K562 (cell line): ENCODE data around the gene MDC1. TPM values are rescaled to one million over a fixed set of nuclear protein-coding genes. Genes with fewer than 3 reads are reported as not detected.

Experiments used
- ATAC-seq: fragments of 200-7000 bp; cut with Tn5 transposase; 3 replicates; pipeline ENCODE4 v1.9.1; 2020; ENCODE audit warnings: moderate library complexity
- BruUV-seq: library from RNA; stranded (reverse); fragments of 400-500 nt; replicated peaks from 2 replicates; lab custom pipeline; 2021; lab: Mats Ljungman, UMichigan
- CTCF ChIA-PET: fragments of 300-600 bp; formaldehyde crosslinking; extraction: SDS; loops from one replicate; lab custom pipeline; 2021; ENCODE audit warnings: low intra/inter-chr PET ratio; lab: Yijun Ruan, JAX
- POLR2A ChIA-PET: fragments of 300-600, 350-650 bp; sonication (Branson Sonifier 250); formaldehyde crosslinking; extraction: SDS; loops from one replicate; lab custom pipeline; 2021; ENCODE audit warnings: antibody characterized with exemption, inconsistent platforms; lab: Yijun Ruan, JAX
- DNase-seq, 4 experiments: peaks; one replicate each; pipeline versions ENCODE4 v3.0.0 to v3.0.0-alpha.2; 2011 to 2018; ENCODE audit warnings: low spot score in 3 of 4, mixed read lengths in 3 of 4; ENCODE audit errors: extremely low read depth in 1 of 4
- FAIRE-seq: peaks from 2 replicates; lab custom pipeline; 2011; peaks lifted over from hg19 to GRCh38; lab: Jason Lieb, UNC
- H2AFZ ChIP-seq: 2 replicates; pipeline ENCODE4 v1.6.0; 2011; ENCODE audit warnings: low read depth, low read length, control low read depth, inconsistent platforms
- H3K27ac ChIP-seq: fragments of 200-600 bp; 3 replicates; pipeline ENCODE4 v1.8.0; 2011; ENCODE audit warnings: low read depth, mild to moderate bottlenecking, control low read depth, inconsistent platforms, low read length, moderate library complexity, mixed read lengths; ENCODE audit errors: extremely low read depth
- H3K27me3 ChIP-seq, 2 experiments: fragments of 300-600 bp in 1 of 2; 2 replicates in 1 of 2; 3 replicates in 1 of 2; pipeline versions ENCODE4 v1.6.0 to v1.8.0; 2011; ENCODE audit warnings: inconsistent platforms in 2 of 2, low read length in 2 of 2, mild to moderate bottlenecking in 1 of 2, mixed read lengths in 1 of 2, moderate library complexity in 1 of 2; ENCODE audit not compliant: control insufficient read depth in 2 of 2, insufficient read depth in 2 of 2
- H3K36me3 ChIP-seq: fragments of 300-600 bp; 3 replicates; pipeline ENCODE4 v1.8.0; 2011; ENCODE audit warnings: mild to moderate bottlenecking, low read length, inconsistent platforms; ENCODE audit not compliant: control insufficient read depth, insufficient read depth
- H3K4me1 ChIP-seq, 2 experiments: fragments of 200-600 bp in 1 of 2; replicated peaks in 1 of 2; 2 replicates in 1 of 2; 3 replicates in 1 of 2; pipeline versions ENCODE4 v1.5.1 to v1.8.0; 2011; ENCODE audit warnings: inconsistent platforms in 2 of 2, low read length in 2 of 2, mild to moderate bottlenecking in 1 of 2, mixed read lengths in 1 of 2, moderate library complexity in 1 of 2; ENCODE audit not compliant: control insufficient read depth in 2 of 2, insufficient read depth in 2 of 2
- H3K4me2 ChIP-seq: 2 replicates; pipeline ENCODE4 v1.6.1; 2011; ENCODE audit warnings: low read length, control low read depth, inconsistent platforms, mixed read lengths; ENCODE audit not compliant: insufficient read depth
- H3K4me3 ChIP-seq: fragments of 200-600 bp; sonication (generic), shearing (Covaris generic); 2 replicates; pipeline ENCODE4 v1.5.1; 2016; ENCODE audit warnings: control low read depth, inconsistent platforms
- H3K79me2 ChIP-seq: fragments of 200-600 bp; 3 replicates; pipeline ENCODE4 v1.8.0; 2011; ENCODE audit warnings: low read length, inconsistent platforms; ENCODE audit not compliant: control insufficient read depth, insufficient read depth
- H3K9ac ChIP-seq, 2 experiments: 2 replicates each; pipeline versions ENCODE4 v1.6.0 to v1.6.1; 2011; ENCODE audit warnings: low read depth in 2 of 2, low read length in 2 of 2, control low read depth in 1 of 2, inconsistent platforms in 1 of 2, mild to moderate bottlenecking in 1 of 2, mixed read lengths in 1 of 2; ENCODE audit not compliant: insufficient read depth in 1 of 2
- H3K9me1 ChIP-seq: one replicate; pipeline ENCODE4 v1.6.0; 2011; ENCODE audit warnings: inconsistent platforms, mild to moderate bottlenecking, low read length, moderate library complexity; ENCODE audit not compliant: control insufficient read depth, insufficient read depth
- H3K9me3 ChIP-seq: replicated peaks from 2 replicates; pipeline ENCODE4 v1.5.1; 2011; ENCODE audit warnings: low read depth, low read length, inconsistent platforms; ENCODE audit not compliant: control insufficient read depth, insufficient read depth
- H4K20me1 ChIP-seq: replicated peaks from 2 replicates; pipeline ENCODE4 v1.6.1; 2011; ENCODE audit warnings: low read length, inconsistent platforms, mixed read lengths; ENCODE audit not compliant: control insufficient read depth, insufficient read depth
- CCAR2 ChIP-seq: fragments of 200-400 bp; formaldehyde crosslinking; IDR thresholded peaks from 2 replicates; pipeline ENCODE4 v1.6.1; 2017; ENCODE audit warnings: mild to moderate bottlenecking, low read depth, low read length
- CHD4 ChIP-seq: fragments of 200-600 bp; sonication (generic); IDR thresholded peaks from 3 replicates; pipeline ENCODE4 v1.6.1; 2012; ENCODE audit warnings: low read depth, mild to moderate bottlenecking, mixed read lengths, low read length, inconsistent platforms; ENCODE audit not compliant: insufficient read depth, insufficient replicate concordance, poor library complexity, severe bottlenecking
- DMBX1 ChIP-seq: fragments of 250-450 bp; sonication (Bioruptor Pico); IDR thresholded peaks from 2 replicates; pipeline ENCODE4 v1.8.0; 2022; ENCODE audit warnings: inconsistent platforms, mild to moderate bottlenecking, moderate library complexity, borderline replicate concordance
- FOXA3 ChIP-seq, 2 experiments: fragments of 450-650 bp in 1 of 2; sonication (generic) in 1 of 2; formaldehyde crosslinking; IDR thresholded peaks in 1 of 2; conservative IDR thresholded peaks in 1 of 2; 2 replicates each; pipeline versions ENCODE4 v1.4.0 to v1.8.0; 2020 to 2022; ENCODE audit warnings: mild to moderate bottlenecking in 2 of 2, missing genetic modification reagents in 1 of 2
- HMG20A ChIP-seq: fragments of 450-650 bp; formaldehyde crosslinking; conservative IDR thresholded peaks from 2 replicates; pipeline ENCODE4 v1.4.0; 2020; ENCODE audit warnings: mild to moderate bottlenecking, mixed read lengths
- HNRNPL ChIP-seq: fragments of 200-400 bp; formaldehyde crosslinking; IDR thresholded peaks from 2 replicates; pipeline ENCODE4 v1.6.1; 2017; ENCODE audit warnings: low read depth, mild to moderate bottlenecking, low read length
- MYNN ChIP-seq, 2 experiments: sonication (generic); formaldehyde crosslinking in 1 of 2; IDR thresholded peaks; 2 replicates each; pipeline versions ENCODE4 v1.5.0 to v1.6.1; 2016 to 2020; ENCODE audit warnings: antibody characterized with exemption in 1 of 2, missing genetic modification reagents in 1 of 2
- NCOA6 ChIP-seq: fragments of 450-650 bp; IDR thresholded peaks from 2 replicates; pipeline ENCODE4 v1.6.1; 2017; ENCODE audit warnings: mild to moderate bottlenecking
- PRPF4 ChIP-seq: fragments of 200-400 bp; formaldehyde crosslinking; IDR thresholded peaks from one replicate; pipeline ENCODE4 v1.6.1; 2017; ENCODE audit warnings: low read length, low read depth, mild to moderate bottlenecking; ENCODE audit not compliant: insufficient read depth, poor library complexity, severe bottlenecking
- ZNF551 ChIP-seq: fragments of 250-450 bp; sonication (Bioruptor Pico); IDR thresholded peaks from 2 replicates; pipeline ENCODE4 v1.5.0; 2021; ENCODE audit warnings: mild to moderate bottlenecking, moderate library complexity
- ZNF778 ChIP-seq: fragments of 450-650 bp; formaldehyde crosslinking; IDR thresholded peaks from 2 replicates; pipeline ENCODE4 v1.4.0; 2020; ENCODE audit warnings: mild to moderate bottlenecking, moderate library complexity
- in situ Hi-C: fragments of 300-500 bp; cut with MboI; formaldehyde crosslinking; loops from 4 replicates; pipeline ENCODE4 v1.15.0; 2018; ENCODE audit warnings: inconsistent platforms, mixed read lengths
- intact Hi-C: fragments of 100-400 bp; cut with micrococcal nuclease; formaldehyde crosslinking; loops from 2 replicates; pipeline ENCODE4 v1.14.2; 2022
- polyA plus RNA-seq, 8 experiments: library from polyadenylated mRNA; depleted of rRNA in 4 of 8; stranded (reverse) in 5 of 8; unstranded in 3 of 8; fragments of >200 nt; fragmentation: Nextera tagmentation in 2 of 8; fragmentation: Illumina TruSeq in 1 of 8; extraction: Ambion mirVana in 2 of 8; extraction: Trizol in 1 of 8; gene quantifications; 2 replicates each; pipeline versions ENCODE4 v1.2.1 to v1.2.3, GENCODE V29; 2011 to 2014; ENCODE audit warnings: inconsistent platforms in 1 of 8, missing spikeins in 1 of 8
- total RNA-seq, 7 experiments: library from RNA; depleted of rRNA in 6 of 7; stranded (reverse); fragments of >200 nt in 6 of 7; fragmentation: Illumina TruSeq in 2 of 7; extraction: Trizol in 2 of 7; gene quantifications; 2 replicates each; pipeline versions ENCODE4 v1.2.1 to v1.2.3, GENCODE V29; 2011 to 2021; ENCODE audit warnings: low replicate concordance in 1 of 7
- TF ChIP-seq, protein P1 (sequence below), 2 experiments: fragments of 150-350 bp in 1 of 2; IDR thresholded peaks; 2 replicates each; pipeline ENCODE4 v1.6.1; 2012 to 2016; ENCODE audit warnings: low read depth in 2 of 2, low read length in 2 of 2, mild to moderate bottlenecking in 1 of 2, moderate library complexity in 1 of 2
- TF ChIP-seq, protein P2 (sequence below): fragments of 450-650 bp; formaldehyde crosslinking; IDR thresholded peaks from 2 replicates; pipeline ENCODE4 v1.4.0; 2020; ENCODE audit warnings: mild to moderate bottlenecking
- TF ChIP-seq, protein P3 (sequence below): fragments of 450-650 bp; IDR thresholded peaks from 2 replicates; pipeline ENCODE4 v1.6.1; 2017; ENCODE audit warnings: antibody characterized with exemption, mild to moderate bottlenecking

The MDC1 gene
- total and polyA plus RNA-seq, 9 of the 15 experiments (the other 6 are each of a cell fraction or from before 2014, with no cell fraction given): 8.2 to 114 (median 20.0) TPM

DNA sequence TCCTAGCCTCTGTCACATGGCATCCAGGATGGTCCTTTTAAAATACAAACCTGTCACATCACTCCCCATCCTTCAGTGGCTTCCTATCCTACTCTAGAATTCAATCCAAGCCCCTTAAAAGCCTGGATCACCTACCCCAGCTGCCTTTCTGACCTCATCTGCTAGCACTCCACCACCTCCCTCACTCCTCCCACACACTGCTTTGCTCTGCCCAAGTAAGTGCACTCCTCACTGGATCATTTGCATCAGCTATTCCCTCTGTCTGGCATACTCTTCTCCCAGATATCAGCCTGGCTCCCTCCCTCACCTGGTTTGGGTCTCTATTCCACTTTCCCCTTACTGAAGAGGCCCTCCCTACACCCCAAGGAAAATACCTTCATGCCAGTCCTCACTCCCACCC lies 59.6 kb downstream of the MDC1 start:
- DNase-seq (no peak), FAIRE-seq (no peak), ATAC-seq (no peak)
- intact Hi-C loops: no loop called here
- CTCF ChIA-PET: no interaction called here
- POLR2A ChIA-PET: interaction anchor here (1.2 to 2.5 kb wide), 5 partner anchors 10 to 43 kb away, joined by 4 to 9 read pairs (median 5); partner anchors contain the start of genes C6orf136 and MRPS18B
- H3K4me2 ChIP-seq: no peak overlapping the region
- no peak overlapping the region for H3K27ac ChIP-seq
- H3K9me1 ChIP-seq: no peaks in the 10 kb centered on the region
- H3K9me3 ChIP-seq: no peaks in the 10 kb centered on the region
- H3K79me2 ChIP-seq: no peaks in the 10 kb centered on the region
- BruUV-seq: no TSS peak
- in situ Hi-C loops: no loop called here
- H3K36me3 ChIP-seq: peaks cover 87% of the 10 kb centered on the region
- no peaks in the 10 kb centered on the region for H4K20me1 ChIP-seq
- H3K4me1 ChIP-seq: no peaks in the 10 kb centered on the region; a peak in 1 of 5 replicates
- H2AFZ ChIP-seq: no peak overlapping the region
- H3K9ac ChIP-seq: no peak overlapping the region
- no peak overlapping the region for H3K4me3 ChIP-seq
- H3K27me3 ChIP-seq: no peaks in the 10 kb centered on the region
- TF ChIP-seq HMG20A (CRISPR knock-in tag) (no peak), NCOA6 (no peak), ZNF551 (no peak), MYNN (IDR thresholded peaks at IDR 0.05) (no peak), MYNN (CRISPR knock-in tag; IDR thresholded peaks at IDR 0.05) (no peak), DMBX1 (CRISPR knock-in tag) (no peak), CCAR2 (no peak), ZNF778 (CRISPR knock-in tag) (no peak), HNRNPL (no peak), FOXA3 (CRISPR knock-in tag; conservative IDR thresholded peaks at IDR 0.05 in 1 of 2, IDR thresholded peaks at IDR 0.05 in 1 of 2) (no peak), CHD4 (no peak), PRPF4 (no peak)
- TF ChIP-seq, protein P1, sequence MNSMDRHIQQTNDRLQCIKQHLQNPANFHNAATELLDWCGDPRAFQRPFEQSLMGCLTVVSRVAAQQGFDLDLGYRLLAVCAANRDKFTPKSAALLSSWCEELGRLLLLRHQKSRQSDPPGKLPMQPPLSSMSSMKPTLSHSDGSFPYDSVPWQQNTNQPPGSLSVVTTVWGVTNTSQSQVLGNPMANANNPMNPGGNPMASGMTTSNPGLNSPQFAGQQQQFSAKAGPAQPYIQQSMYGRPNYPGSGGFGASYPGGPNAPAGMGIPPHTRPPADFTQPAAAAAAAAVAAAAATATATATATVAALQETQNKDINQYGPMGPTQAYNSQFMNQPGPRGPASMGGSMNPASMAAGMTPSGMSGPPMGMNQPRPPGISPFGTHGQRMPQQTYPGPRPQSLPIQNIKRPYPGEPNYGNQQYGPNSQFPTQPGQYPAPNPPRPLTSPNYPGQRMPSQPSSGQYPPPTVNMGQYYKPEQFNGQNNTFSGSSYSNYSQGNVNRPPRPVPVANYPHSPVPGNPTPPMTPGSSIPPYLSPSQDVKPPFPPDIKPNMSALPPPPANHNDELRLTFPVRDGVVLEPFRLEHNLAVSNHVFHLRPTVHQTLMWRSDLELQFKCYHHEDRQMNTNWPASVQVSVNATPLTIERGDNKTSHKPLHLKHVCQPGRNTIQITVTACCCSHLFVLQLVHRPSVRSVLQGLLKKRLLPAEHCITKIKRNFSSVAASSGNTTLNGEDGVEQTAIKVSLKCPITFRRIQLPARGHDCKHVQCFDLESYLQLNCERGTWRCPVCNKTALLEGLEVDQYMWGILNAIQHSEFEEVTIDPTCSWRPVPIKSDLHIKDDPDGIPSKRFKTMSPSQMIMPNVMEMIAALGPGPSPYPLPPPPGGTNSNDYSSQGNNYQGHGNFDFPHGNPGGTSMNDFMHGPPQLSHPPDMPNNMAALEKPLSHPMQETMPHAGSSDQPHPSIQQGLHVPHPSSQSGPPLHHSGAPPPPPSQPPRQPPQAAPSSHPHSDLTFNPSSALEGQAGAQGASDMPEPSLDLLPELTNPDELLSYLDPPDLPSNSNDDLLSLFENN (IDR thresholded peaks at IDR 0.05; ENCODE audit: low read depth in 2 of 2, low read length in 2 of 2): no peak
- TF ChIP-seq, protein P2, sequence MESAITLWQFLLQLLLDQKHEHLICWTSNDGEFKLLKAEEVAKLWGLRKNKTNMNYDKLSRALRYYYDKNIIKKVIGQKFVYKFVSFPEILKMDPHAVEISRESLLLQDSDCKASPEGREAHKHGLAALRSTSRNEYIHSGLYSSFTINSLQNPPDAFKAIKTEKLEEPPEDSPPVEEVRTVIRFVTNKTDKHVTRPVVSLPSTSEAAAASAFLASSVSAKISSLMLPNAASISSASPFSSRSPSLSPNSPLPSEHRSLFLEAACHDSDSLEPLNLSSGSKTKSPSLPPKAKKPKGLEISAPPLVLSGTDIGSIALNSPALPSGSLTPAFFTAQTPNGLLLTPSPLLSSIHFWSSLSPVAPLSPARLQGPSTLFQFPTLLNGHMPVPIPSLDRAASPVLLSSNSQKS (CRISPR knock-in tag): no peak
- TF ChIP-seq, protein P3, sequence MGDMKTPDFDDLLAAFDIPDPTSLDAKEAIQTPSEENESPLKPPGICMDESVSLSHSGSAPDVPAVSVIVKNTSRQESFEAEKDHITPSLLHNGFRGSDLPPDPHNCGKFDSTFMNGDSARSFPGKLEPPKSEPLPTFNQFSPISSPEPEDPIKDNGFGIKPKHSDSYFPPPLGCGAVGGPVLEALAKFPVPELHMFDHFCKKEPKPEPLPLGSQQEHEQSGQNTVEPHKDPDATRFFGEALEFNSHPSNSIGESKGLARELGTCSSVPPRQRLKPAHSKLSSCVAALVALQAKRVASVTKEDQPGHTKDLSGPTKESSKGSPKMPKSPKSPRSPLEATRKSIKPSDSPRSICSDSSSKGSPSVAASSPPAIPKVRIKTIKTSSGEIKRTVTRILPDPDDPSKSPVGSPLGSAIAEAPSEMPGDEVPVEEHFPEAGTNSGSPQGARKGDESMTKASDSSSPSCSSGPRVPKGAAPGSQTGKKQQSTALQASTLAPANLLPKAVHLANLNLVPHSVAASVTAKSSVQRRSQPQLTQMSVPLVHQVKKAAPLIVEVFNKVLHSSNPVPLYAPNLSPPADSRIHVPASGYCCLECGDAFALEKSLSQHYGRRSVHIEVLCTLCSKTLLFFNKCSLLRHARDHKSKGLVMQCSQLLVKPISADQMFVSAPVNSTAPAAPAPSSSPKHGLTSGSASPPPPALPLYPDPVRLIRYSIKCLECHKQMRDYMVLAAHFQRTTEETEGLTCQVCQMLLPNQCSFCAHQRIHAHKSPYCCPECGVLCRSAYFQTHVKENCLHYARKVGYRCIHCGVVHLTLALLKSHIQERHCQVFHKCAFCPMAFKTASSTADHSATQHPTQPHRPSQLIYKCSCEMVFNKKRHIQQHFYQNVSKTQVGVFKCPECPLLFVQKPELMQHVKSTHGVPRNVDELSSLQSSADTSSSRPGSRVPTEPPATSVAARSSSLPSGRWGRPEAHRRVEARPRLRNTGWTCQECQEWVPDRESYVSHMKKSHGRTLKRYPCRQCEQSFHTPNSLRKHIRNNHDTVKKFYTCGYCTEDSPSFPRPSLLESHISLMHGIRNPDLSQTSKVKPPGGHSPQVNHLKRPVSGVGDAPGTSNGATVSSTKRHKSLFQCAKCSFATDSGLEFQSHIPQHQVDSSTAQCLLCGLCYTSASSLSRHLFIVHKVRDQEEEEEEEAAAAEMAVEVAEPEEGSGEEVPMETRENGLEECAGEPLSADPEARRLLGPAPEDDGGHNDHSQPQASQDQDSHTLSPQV: no peak
